Activated T-helper 1 cell treated with anti-CD3 and anti-CD28 coated beads, Interleukin-12 subunit alpha, Interleukin-12 subunit beta, Interleukin-2, Interleukin-4 antibody, amounts not matched to agents 30 ng/mL and 10 ng/mL and 1 ng/mL, durations not matched to agents 14 hours and 24 hours and 36 hours (primary cell): ENCODE results near the gene ZNF763. TPM values are rescaled to one million over a fixed set of nuclear protein-coding genes. Genes with fewer than 3 reads are reported as not detected.
"Not testable (repeated sequence)": the region's sequence is repeated elsewhere in the genome, so short reads cannot be mapped to it uniquely, and the experiment has no call there.

Source experiments
- DNase-seq: peaks from one replicate; pipeline ENCODE4 v3.0.0; 2021; ENCODE audit warnings: low spot score
- H3K27ac Mint-ChIP-seq: one replicate; pipeline ENCODE4 v1.8.0; 2021; ENCODE audit warnings: mild to moderate bottlenecking, mixed read lengths
- H3K27me3 Mint-ChIP-seq: one replicate; pipeline ENCODE4 v1.8.0; 2022; ENCODE audit warnings: mild to moderate bottlenecking, moderate library complexity, mixed read lengths; ENCODE audit not compliant: insufficient read depth
- H3K36me3 Mint-ChIP-seq: one replicate; pipeline ENCODE4 v1.8.0; 2021; ENCODE audit warnings: low read depth, mixed read lengths
- H3K4me1 Mint-ChIP-seq: one replicate; pipeline ENCODE4 v1.8.0; 2021; ENCODE audit warnings: low read depth, mixed read lengths
- H3K4me3 Mint-ChIP-seq: one replicate; pipeline ENCODE4 v1.8.0; 2021; ENCODE audit warnings: mild to moderate bottlenecking, moderate library complexity, mixed read lengths
- H3K9me3 Mint-ChIP-seq: one replicate; pipeline ENCODE4 v1.8.0; 2021; ENCODE audit warnings: mixed read lengths
- intact Hi-C: fragments of 100-400 bp; cut with micrococcal nuclease; formaldehyde crosslinking; loops from one replicate; pipeline ENCODE4 v1.15.1; 2024
- total RNA-seq: library from RNA; stranded (reverse); gene quantifications from 2 replicates; pipeline ENCODE4 v1.2.3, GENCODE V29; 2022

Gene ZNF763
- 0.49 and 1.1 TPM in 2 replicates for total RNA-seq

DNA sequence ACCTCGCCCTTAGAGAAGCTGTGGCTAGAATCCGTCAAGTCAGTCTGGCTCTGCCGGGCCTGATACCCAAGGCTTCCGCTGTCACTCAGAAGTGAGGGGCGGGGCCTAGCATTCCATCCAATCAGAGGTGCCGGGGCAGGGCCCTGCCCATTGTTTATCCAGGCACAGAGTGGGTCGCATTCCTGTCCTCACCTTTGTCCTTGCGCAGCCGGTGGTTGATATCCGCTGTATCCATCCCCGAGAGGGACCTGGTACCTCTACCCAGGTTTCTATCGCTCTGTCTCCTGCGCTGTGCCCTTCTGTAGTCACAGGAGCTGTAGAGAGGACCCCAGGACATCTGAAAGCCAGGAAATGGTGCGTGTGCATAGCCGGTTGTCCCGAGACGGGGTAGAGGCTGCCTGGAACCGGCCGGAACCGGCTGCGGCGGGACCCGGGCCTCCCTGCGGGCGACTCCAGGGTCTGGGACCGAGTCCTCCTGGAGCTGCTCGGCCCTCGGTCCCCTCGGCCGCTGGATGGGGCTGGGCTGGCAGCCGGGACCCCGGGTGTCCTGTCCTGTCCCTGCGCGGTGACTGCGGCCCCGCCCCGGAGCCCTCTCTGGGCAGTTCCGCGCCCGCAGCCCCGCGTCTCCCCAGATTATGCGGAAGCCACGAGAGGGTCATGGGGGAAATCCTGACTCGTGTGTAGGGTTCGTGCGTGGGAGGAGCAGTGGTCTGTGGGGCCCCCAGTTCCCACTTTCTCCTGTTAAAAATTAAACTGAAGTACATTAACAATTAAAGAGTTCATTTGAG lies at the start of gene ZNF763:
Gene ZNF763, plus strand, starts transcription at position 183 of the 788 bp plus-strand sequence. Its CDS starts 169 bp downstream, at position 352.
- intact Hi-C loops, result loop anchor here (1.0 kb wide), 3 partner anchors 23 to 176 kb away; no protein-coding TSS in a partner anchor
- Mint-ChIP-seq H3K36me3 (peaks cover 7% of the 10 kb centered on the region), H3K4me1 (peaks cover 20% of the 10 kb centered on the region), H3K4me3 (peak within 1 kb of the TSS; percentile 81), H3K27ac (peak within 1 kb of the TSS; percentile 56), H3K9me3 (peaks cover 25% of the 10 kb centered on the region), H3K27me3 (no peaks in the 10 kb centered on the region)
- peak; percentile 69 for DNase-seq

DNA sequence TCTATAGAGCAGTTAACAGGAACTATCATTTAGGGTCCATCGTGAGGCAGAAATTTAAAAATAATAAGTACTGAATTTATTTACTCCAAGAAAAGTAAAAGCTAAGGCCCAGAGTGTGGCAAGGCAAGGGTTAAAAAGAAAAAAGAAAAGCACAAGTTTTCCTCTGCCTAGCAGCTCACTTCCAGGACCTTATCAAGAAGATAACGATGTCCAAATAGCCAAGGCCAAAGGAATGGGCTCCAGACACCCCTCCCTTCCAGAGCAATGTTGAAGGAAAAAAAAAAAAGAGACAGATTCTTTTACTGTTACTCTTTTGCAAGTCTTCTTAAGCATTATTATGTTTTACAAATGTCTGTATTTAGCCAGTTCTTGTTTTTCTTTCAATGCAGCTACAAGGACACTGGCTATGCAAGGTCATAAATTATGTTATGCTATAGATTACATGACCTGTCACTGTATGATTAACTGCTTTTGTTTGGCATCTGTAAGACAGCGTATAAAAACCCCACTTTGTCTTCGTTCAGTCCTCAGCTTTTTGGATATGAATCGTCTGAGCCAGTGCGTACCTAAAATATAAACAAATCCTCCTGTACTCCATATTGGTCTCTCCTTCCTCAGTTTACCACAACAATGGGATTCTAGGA lies 42.9 kb upstream of the ZNF763 start:
- intact Hi-C loops, result loop anchor here (5.0 to 10.0 kb wide), 3 partner anchors 357 to 630 kb away; partner anchors contain the start of genes ODAD3, PRKCSH and ZNF564

DNA sequence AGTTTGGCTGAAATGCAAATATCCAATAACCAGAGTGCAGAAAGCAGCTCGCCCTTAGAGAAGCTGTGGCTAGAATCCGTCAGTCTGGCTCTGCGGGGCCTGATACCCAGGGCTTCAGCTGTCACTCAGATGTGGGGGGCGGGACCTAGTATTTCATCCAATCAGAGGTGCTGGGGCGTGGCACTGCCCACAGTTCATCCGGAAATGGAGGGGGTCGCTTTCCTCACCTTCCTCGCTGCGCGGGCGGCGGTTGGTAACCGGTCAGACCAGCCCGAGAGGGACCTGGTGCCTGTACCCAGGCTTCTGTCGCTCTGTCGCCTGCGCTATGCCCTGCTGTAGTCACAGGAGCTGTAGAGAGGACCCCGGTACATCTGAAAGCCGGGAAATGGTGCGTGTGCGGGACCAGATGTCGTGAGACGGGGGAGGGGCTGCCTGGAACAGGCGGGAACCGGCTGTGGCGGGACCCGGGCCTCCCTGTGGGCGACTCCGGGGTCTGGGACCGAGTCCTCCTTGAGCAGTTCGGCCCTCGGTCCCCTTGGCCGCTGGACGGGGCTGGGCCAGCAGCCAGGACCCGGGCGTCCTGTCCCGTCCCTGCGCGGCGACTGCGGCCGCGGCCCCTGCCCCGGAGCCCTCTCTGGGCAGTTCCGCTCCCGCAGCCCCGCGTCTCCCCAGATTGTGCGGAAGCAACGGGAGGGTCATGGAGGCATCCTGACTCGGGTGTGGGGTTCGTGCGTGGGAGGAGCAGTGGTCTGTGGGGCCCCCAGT lies 39.8 kb upstream of the ZNF763 start, which contains the start of gene ZNF700:
Gene ZNF700, plus strand, starts transcription at position 222 of the 765 bp plus-strand sequence. Its CDS starts 104 bp downstream, at position 326.
- peaks cover 35% of the 10 kb centered on the region for H3K36me3 Mint-ChIP-seq
- H3K4me3 Mint-ChIP-seq, result peak within 1 kb of the TSS; percentile 96
- H3K27me3 Mint-ChIP-seq, result no peaks in the 10 kb centered on the region
- H3K9me3 Mint-ChIP-seq, result peaks cover 21% of the 10 kb centered on the region
- H3K4me1 Mint-ChIP-seq, result peaks cover 33% of the 10 kb centered on the region
- peak; percentile 89 for DNase-seq
- peak within 1 kb of the TSS; percentile 98 for H3K27ac Mint-ChIP-seq
- intact Hi-C loops, result loop anchor here (1.0 to 10.0 kb wide), 12 partner anchors 39 to 627 kb away; partner anchors contain the start of genes ODAD3, PRKCSH, ZNF136 and ZNF20

More for the DNA sequence above, 42.9 kb upstream of the ZNF763 start:
- no peak overlapping the region for H3K4me3 Mint-ChIP-seq
- peaks cover 13% of the 10 kb centered on the region for H3K36me3 Mint-ChIP-seq
- peaks cover 33% of the 10 kb centered on the region for H3K4me1 Mint-ChIP-seq
- no peak for DNase-seq
- no peaks in the 10 kb centered on the region for H3K27me3 Mint-ChIP-seq
- H3K9me3 Mint-ChIP-seq, result peaks cover 15% of the 10 kb centered on the region
- no peak overlapping the region for H3K27ac Mint-ChIP-seq

GRCh38 chr19:11925651-11926187 lies 39.1 kb upstream of the ZNF763 start:
- H3K27ac Mint-ChIP-seq, result peak overlapping the region; percentile 89
- intact Hi-C loops, result loop anchor here (2.0 to 10.0 kb wide), 5 partner anchors 111 to 491 kb away; partner anchors contain the start of genes ODAD3, PRKCSH, ZNF136 and ZNF440
- not testable (repeated sequence) for H3K27me3 Mint-ChIP-seq, DNase-seq
- H3K9me3 Mint-ChIP-seq, result peaks cover 28% of the 10 kb centered on the region
- H3K4me3 Mint-ChIP-seq, result peak overlapping the region; percentile 96
- peaks cover 41% of the 10 kb centered on the region for H3K36me3 Mint-ChIP-seq
- peaks cover 33% of the 10 kb centered on the region for H3K4me1 Mint-ChIP-seq

GRCh38 chr19:11927227-11927626 lies 37.6 kb upstream of the ZNF763 start:
- H3K4me1 Mint-ChIP-seq, result peaks cover 33% of the 10 kb centered on the region
- peaks cover 39% of the 10 kb centered on the region for H3K9me3 Mint-ChIP-seq
- DNase-seq, result no peak
- H3K27me3 Mint-ChIP-seq, result no peaks in the 10 kb centered on the region
- H3K4me3 Mint-ChIP-seq, result peak overlapping the region; percentile 30
- peaks cover 47% of the 10 kb centered on the region for H3K36me3 Mint-ChIP-seq
- intact Hi-C loops, result loop anchor here (10.0 kb wide), 2 partner anchors 362 to 492 kb away; partner anchors contain the start of genes ODAD3 and PRKCSH
- no peak overlapping the region for H3K27ac Mint-ChIP-seq

DNA sequence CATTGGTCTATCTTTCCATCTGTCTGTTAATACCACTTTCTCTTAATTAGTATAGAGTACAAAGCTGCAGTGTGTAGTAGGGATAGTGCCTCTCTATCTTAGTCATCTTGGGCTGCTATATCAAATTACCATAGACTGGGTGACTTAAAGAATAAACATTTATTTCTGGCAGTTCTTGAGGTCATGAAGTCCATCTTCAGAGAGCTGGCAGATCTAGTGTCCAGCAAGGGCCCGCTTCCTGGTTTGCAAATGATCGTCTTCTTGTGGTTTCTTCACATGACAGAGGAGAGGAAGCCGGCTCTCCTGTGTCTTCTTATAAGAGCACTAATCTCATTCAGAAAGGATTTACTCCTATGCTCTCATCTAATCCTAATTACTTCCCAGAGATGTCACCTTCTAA lies 33.8 kb upstream of the ZNF763 start:
- peaks cover 60% of the 10 kb centered on the region for H3K36me3 Mint-ChIP-seq
- no peaks in the 10 kb centered on the region for H3K27me3 Mint-ChIP-seq
- H3K4me3 Mint-ChIP-seq, result no peak overlapping the region
- H3K9me3 Mint-ChIP-seq, result peaks cover 51% of the 10 kb centered on the region
- DNase-seq, result no peak
- H3K27ac Mint-ChIP-seq, result no peak overlapping the region
- H3K4me1 Mint-ChIP-seq, result peaks cover 8% of the 10 kb centered on the region
- intact Hi-C loops, result no loop called here

DNA sequence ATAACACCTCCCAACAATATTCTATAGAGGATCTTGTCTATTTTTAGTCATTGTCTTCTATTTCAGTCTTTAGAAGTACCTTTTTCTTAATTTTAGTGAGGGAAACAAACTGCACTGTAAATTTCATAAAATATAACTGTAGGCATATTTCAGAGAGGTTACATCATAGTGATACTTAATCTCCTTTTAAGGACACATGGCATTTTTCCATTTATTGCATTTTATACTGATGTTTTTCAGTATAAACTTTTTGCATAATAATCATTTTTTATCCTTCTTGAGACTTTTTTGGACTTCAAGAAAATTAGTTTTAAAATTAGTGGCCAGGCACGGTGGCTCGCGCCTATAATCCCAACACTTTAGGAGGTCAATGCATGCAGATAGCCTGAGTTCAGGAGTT lies 33.3 kb upstream of the ZNF763 start:
- H3K9me3 Mint-ChIP-seq, result peaks cover 54% of the 10 kb centered on the region
- peaks cover 4% of the 10 kb centered on the region for H3K4me1 Mint-ChIP-seq
- no peaks in the 10 kb centered on the region for H3K27me3 Mint-ChIP-seq
- DNase-seq, result no peak
- peaks cover 61% of the 10 kb centered on the region for H3K36me3 Mint-ChIP-seq
- no peak overlapping the region for H3K27ac Mint-ChIP-seq
- H3K4me3 Mint-ChIP-seq, result no peak overlapping the region
- intact Hi-C loops, result no loop called here

GRCh38 chr19:11935829-11936228 lies 29.0 kb upstream of the ZNF763 start:
- H3K36me3 Mint-ChIP-seq, result peaks cover 57% of the 10 kb centered on the region
- intact Hi-C loops, H3K27ac Mint-ChIP-seq, H3K27me3 Mint-ChIP-seq, H3K4me3 Mint-ChIP-seq, H3K4me1 Mint-ChIP-seq, DNase-seq: not testable (repeated sequence)
- H3K9me3 Mint-ChIP-seq, result peaks cover 60% of the 10 kb centered on the region

DNA sequence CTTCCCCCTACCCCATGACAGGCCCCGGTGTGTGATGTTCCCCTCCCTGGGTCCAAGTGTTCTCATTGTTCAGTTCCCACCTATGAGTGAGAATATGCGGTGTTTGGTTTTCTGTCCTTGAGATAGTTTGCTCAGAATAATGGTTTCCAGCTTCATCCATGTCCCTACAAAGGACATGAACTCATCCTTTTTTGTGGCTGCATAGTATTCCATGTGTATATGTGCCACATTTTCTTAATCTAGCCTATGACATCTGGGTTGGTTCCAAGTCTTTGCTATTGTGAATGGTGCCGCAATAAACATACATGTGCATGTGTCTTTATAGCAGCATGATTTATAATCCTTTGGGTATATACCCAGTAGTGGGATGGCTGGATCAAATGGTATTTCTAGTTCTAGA lies 26.5 kb upstream of the ZNF763 start:
- H3K4me1 Mint-ChIP-seq, H3K27ac Mint-ChIP-seq, H3K4me3 Mint-ChIP-seq, H3K27me3 Mint-ChIP-seq, intact Hi-C loops, DNase-seq: not testable (repeated sequence)
- H3K9me3 Mint-ChIP-seq, result peaks cover 64% of the 10 kb centered on the region
- H3K36me3 Mint-ChIP-seq, result peaks cover 65% of the 10 kb centered on the region

GRCh38 chr19:11941361-11941887 lies 23.4 kb upstream of the ZNF763 start:
- H3K36me3 Mint-ChIP-seq, result peaks cover 71% of the 10 kb centered on the region
- intact Hi-C loops, DNase-seq, H3K4me1 Mint-ChIP-seq, H3K4me3 Mint-ChIP-seq, H3K27me3 Mint-ChIP-seq, H3K27ac Mint-ChIP-seq: not testable (repeated sequence)
- H3K9me3 Mint-ChIP-seq, result peaks cover 80% of the 10 kb centered on the region

DNA sequence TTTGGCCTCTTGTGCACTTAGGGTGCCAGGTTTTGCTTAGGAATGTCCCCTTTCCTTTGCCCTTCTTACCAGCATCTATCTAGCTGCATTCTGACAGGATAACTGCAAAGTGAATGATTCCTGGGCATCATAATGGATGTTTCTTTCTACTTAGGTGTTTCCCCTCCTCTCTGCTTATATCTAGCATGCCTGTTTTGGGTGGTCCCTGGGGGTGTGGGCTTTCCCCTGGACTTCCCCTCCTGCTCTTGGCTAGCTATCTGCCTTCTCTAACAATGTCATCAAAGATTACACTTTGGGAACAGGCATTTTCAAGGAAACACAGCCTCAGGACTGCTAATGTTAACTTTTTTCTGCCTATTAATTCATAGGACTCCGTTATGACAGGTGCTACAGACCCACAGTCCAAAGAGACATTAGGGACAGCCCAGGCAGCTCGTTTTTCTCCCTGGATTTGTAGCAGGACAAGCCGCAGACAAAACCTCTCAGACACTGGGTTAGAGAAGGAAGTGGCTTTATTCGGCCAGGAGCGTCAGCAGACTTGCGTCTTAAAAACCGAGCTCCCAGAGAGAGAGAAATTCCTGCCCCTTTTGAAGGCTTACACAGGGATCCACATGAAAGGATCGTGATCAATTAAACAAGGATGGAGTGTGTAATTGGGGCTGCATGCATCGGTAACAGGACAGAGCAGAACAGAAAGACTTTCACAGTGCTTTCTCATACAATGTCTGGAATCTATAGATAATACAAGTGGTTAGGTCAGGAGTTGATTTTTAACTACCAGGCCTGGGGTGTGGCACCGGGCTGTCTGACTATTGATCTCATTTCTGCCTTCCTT lies 22.6 kb upstream of the ZNF763 start:
- no peaks in the 10 kb centered on the region for H3K27me3 Mint-ChIP-seq
- no peak for DNase-seq
- H3K36me3 Mint-ChIP-seq, result peaks cover 73% of the 10 kb centered on the region
- no peak overlapping the region for H3K4me3 Mint-ChIP-seq
- H3K4me1 Mint-ChIP-seq, result no peaks in the 10 kb centered on the region
- peaks cover 81% of the 10 kb centered on the region for H3K9me3 Mint-ChIP-seq
- intact Hi-C loops, result no loop called here
- no peak overlapping the region for H3K27ac Mint-ChIP-seq
